NB4 (cell line): Measurements from ENCODE around the gene VASH2.

Experiments used
- DNase-seq: peaks from one replicate; pipeline ENCODE4 v3.0.0; 2010; ENCODE audit warnings: low read depth
- H3K4me3 ChIP-seq: one replicate; pipeline ENCODE4 v1.5.1; 2011; ENCODE audit warnings: mild to moderate bottlenecking, low read depth, low read length, moderate library complexity
- MYC ChIP-seq: IDR thresholded peaks from 2 replicates; pipeline ENCODE4 v1.6.1; 2011; ENCODE audit warnings: low read depth, low read length
- POLR2A ChIP-seq: IDR thresholded peaks from 2 replicates; pipeline ENCODE4 v1.6.1; 2011; ENCODE audit warnings: mild to moderate bottlenecking; ENCODE audit not compliant: insufficient read length; ENCODE audit errors: extremely low read depth
- TF ChIP-seq, protein P1 (sequence below): IDR thresholded peaks from 2 replicates; pipeline ENCODE4 v1.6.1; 2011; ENCODE audit warnings: low read depth, low read length
- TF ChIP-seq, protein P2 (sequence below): IDR thresholded peaks from one replicate; pipeline ENCODE4 v1.5.1; 2012; ENCODE audit warnings: low read depth, low read length

VASH2 gene

DNA sequence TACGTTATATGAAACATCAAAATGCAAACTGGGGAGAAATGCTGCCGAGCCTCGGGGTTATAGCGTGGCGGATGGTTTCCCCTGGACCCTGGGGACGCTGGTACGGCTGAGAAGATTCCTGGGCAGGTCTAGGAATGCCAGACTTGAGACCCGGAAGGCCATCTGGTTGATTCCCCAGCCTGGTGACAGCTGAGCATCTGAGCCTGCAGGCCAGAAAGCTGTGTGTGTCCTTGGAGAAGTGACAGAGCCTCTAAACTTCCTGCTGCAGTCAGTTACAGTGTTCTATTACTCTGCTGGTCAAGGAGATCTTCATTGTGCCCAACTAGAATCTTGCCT, 2.3 kb downstream of the VASH2 start:
- no peak overlapping the region for H3K4me3 ChIP-seq
- DNase-seq, result no peak
- TF ChIP-seq, protein P1, sequence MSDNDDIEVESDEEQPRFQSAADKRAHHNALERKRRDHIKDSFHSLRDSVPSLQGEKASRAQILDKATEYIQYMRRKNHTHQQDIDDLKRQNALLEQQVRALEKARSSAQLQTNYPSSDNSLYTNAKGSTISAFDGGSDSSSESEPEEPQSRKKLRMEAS, result no peak
- no peak for TF ChIP-seq MYC
- TF ChIP-seq, protein P2, sequence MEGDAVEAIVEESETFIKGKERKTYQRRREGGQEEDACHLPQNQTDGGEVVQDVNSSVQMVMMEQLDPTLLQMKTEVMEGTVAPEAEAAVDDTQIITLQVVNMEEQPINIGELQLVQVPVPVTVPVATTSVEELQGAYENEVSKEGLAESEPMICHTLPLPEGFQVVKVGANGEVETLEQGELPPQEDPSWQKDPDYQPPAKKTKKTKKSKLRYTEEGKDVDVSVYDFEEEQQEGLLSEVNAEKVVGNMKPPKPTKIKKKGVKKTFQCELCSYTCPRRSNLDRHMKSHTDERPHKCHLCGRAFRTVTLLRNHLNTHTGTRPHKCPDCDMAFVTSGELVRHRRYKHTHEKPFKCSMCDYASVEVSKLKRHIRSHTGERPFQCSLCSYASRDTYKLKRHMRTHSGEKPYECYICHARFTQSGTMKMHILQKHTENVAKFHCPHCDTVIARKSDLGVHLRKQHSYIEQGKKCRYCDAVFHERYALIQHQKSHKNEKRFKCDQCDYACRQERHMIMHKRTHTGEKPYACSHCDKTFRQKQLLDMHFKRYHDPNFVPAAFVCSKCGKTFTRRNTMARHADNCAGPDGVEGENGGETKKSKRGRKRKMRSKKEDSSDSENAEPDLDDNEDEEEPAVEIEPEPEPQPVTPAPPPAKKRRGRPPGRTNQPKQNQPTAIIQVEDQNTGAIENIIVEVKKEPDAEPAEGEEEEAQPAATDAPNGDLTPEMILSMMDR, result no peak
- no peak for TF ChIP-seq POLR2A

DNA sequence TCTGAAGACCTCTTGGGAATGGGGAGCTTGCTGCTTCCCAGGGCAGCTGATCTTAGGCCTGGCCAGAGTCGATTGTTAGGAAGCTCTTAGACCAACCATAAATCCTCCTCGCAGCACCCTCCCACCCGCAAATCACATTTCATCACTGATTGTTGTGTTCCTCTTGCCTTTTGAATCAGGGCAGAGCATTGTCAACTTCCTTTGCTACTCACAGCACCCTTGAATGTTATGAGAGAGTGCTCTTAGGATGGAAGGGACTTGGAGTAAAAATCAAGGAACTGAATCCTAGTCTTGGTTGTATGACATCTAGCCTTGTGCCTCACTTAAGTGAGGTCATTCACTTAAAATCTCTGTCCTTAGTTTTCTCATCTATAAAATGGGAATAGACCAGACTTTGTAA, 3.0 kb downstream of the VASH2 start:
- H3K4me3 ChIP-seq, result no peak overlapping the region
- TF ChIP-seq, protein P1, result no peak
- TF ChIP-seq, protein P2, result no peak
- TF ChIP-seq POLR2A (no peak), MYC (no peak)
- DNase-seq, result no peak

DNA sequence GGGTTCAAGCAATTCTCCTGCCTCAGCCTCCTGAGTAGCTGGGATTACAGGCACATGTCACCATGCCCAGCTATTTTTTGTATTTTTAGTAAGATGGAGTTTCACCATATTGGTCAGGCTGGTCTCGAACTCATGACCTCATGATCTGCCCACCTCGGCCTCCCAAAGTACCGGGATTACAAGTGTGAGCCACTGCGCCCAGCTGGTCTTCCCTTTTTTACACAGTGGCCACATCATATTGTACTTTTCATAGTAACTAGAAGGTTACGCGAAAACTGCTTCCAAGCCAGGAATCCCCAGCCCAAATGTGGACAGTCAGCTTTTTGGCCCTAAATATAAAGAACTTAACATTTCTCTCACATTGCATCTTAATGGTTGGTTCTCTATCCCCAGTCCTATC, 4.2 kb downstream of the VASH2 start:
- no peak overlapping the region for H3K4me3 ChIP-seq
- no peak for TF ChIP-seq POLR2A
- TF ChIP-seq, protein P1, result no peak
- TF ChIP-seq MYC, result no peak
- TF ChIP-seq, protein P2, result no peak
- no peak for DNase-seq

DNA sequence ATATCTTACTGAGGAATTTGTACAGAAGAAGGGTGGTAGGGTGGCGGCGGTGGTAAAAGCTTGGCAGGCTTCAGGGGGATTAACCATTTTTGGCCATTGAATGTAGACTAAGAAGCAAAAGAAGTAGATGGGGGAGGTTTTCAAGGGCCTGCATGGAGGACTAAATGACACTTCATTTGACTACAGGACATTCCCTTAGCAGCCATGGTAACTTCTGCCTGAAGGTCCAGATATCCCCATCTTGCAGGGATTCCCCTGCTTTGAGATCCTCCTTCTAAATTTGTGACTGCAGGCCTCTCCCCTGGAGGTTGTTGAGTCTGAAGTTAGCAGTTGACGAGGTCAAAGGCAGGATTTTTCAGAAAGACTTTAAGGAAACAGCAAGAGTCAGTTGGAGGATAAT, 4.8 kb downstream of the VASH2 start:
- TF ChIP-seq POLR2A (no peak), MYC (no peak)
- TF ChIP-seq, protein P2, result no peak
- TF ChIP-seq, protein P1, result no peak
- no peak for DNase-seq
- no peak overlapping the region for H3K4me3 ChIP-seq

DNA sequence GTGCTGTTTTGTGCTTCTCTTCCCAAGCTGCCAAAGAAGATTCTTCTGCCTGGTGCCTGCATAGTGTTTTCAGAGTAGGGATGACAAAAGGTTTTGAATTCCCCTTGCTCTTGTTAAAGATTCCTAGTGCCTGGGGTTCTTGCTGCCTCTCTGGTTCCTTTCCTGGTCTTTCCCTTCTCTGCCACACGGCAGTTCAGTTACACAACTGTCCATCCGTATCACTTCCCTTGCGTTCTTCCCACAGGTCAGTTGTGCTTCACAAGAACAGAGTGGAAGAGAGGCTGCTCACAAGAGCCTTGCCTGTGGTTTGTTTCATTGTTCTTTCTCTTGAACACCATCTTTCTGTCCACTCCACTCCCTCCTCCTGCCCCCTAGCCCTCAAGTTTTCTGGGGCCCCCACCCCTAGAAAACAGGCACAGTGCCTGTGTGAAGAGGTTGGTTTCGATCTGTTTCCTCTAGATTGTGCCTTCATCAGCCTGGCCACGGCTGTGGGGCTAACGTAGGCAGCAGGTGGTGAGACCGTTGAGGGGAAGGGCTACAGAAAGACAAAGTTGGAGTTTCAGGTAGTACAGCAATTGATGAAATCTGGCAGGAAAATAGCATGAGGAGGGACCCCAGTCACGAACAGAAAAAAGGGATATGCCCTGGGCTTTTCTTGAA, 5.8 kb downstream of the VASH2 start:
- no peak for TF ChIP-seq POLR2A
- TF ChIP-seq, protein P1, result no peak
- no peak for TF ChIP-seq MYC
- TF ChIP-seq, protein P2, result no peak
- no peak overlapping the region for H3K4me3 ChIP-seq
- no peak for DNase-seq

DNA sequence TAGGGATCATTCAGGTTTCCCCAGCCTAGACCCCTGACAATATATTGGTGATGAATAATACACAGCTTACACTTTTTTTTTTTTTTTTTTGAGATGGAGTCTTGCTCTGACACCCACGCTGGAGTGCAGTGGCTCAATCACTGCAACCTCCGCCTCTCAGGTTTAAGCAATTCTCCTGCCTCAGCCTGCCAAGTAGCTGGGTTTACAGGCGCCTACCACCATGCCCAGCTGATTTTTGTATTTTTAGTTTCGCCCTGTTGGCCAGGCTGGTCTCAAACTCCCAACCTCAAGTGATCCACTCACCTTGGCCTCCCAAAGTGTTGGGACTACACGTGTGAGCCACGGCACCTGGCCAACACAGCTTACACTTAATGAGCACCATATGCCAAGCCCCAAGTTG, 7.2 kb downstream of the VASH2 start:
- DNase-seq, result no peak
- no peak overlapping the region for H3K4me3 ChIP-seq
- TF ChIP-seq, protein P1, result no peak
- TF ChIP-seq POLR2A (no peak), MYC (no peak)
- TF ChIP-seq, protein P2, result no peak
